Stimulated activated CD4-positive, alpha-beta T cell treated with anti-CD3 and anti-CD28 coated beads, Interleukin-15, amount 100 ng/mL, for 48 hours (primary cell): ENCODE measurements around the gene ADISSP.
A peak's percentile ranks its signal among the peaks of the same experiment; 100 is the strongest.

Experiments
- DNase-seq, 2 donors: peaks; one replicate each; pipeline ENCODE4 v3.0.0-alpha.2; 2020; ENCODE audit warnings: low read depth in 2 of 2

Gene ADISSP

DNA sequence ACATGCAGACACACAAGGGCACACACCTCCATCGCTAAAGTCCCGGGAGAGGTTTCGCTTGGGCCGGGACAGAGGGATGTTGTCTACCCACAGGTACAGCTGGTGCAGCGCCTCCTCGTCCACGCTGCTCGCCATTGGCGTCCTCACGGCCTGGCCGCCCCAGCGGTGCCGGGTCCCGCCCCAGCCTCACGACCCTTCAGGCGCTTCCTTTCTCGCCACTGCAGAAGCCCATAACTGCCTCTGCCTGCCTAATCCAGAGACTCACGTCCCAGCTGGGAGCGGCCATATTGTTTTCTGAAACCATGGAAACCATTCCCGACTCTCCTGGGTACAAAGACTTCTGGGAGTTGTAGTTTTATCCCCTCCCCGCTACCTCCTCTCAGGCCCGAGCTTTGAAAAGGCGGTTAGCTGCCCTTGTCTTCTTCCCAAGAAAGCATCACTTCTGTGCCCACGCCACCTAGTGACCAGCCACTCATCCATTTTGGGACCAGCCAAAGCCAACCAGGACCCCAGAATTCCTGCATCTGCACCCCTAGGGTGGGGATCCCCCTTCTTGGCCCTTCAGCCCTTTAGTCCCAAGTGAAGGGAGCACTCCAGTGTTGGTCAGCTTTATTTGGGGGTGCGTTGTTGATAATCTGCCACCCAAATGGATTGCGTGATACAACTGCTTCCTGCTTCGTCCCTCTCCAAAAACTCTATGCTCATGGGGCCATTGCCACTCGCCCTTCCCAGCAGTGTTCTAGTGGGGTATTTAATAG is 13.8 kb upstream of the ADISSP start, which contains the start of gene SPEF1:
TSS of gene SPEF1 (minus strand) at position 296 of the 758 bp plus-strand sequence. CDS start at position 135, 161 bp downstream.
- peak in 1 of 2 donors; percentile 35 for DNase-seq

DNA sequence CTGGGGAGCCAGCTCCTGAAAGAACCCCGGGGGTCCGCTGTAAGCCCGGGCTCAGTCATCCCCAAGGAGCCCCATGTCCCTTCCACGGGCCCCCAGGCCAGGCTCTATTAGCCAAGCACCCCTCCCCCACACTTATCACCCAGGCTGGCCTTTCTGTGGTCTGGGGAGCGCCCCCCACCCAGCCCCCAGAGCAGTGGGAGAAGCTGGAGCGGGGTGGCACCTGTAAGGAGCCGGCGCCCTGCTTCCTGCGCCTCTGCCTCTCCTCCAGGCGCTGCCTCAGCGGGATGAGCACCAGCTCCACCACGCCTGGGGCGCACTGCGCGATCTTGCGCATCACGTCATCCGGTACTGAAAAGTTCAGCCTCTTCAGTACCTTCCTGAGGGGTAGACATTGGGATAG is 11.4 kb upstream of the ADISSP start:
- no peak for DNase-seq

GRCh38 chr20:3777716-3778629 is 10.4 kb upstream of the ADISSP start:
- DNase-seq: peak in 1 of 2 donors; percentile 40

DNA sequence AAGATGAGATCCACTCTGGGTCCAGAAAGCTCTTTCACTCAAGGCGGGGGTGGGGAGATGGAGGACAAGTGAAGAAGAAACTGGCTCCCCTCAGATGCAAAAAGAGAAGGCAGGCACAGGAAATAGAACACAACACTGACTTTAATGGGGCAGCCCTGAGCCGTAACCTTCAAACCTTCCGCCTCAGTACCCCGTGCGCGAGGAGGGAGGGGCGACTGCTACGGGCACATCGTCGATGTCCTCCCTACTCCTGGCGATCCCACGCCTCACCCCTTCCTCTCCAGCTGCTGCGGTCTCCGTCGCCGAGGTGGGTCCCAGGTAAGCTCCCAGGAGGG is 9.8 kb upstream of the ADISSP start:
- no peak for DNase-seq

DNA sequence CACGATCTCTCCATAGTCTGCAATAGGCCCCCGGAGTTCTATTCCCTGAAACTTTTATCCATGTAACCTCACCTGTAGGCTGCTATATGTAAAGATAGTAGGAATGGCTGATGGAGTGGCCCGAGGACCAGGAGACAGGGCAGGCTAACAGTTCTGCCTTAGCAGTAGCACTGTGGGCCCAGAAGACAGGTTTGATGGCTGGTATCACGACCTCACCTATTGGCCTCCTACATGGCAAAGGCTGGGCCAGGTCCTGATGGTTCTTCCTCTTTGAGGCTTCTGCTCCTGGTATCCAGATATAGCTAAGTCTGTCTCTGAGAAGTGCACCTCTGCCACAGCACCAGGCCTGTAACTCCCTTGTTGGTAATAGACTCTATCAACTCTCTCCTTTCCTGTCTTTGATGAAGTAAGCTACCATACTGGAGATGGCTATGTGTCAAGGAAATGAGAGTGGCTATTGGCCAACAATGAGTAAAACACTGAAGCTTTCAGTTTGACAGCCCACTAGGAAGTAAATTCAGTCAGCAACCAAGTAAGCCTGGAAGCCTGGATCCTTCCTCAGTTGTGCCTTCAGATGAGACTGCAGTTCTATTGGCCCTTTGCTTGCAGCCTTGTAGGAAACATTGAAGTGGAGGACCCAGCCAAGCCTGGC is 8.0 kb upstream of the ADISSP start:
- DNase-seq: no peak

GRCh38 chr20:3771552-3772058 is 4.1 kb upstream of the ADISSP start:
- no peak for DNase-seq

GRCh38 chr20:3768342-3769130 is 983 bp upstream of the ADISSP start:
- DNase-seq: peak; percentile 65 to 68

- DNase-seq: no peak
Observed at GRCh38 chr20:3767110-3767426, 485 bp downstream of the ADISSP start.

DNA sequence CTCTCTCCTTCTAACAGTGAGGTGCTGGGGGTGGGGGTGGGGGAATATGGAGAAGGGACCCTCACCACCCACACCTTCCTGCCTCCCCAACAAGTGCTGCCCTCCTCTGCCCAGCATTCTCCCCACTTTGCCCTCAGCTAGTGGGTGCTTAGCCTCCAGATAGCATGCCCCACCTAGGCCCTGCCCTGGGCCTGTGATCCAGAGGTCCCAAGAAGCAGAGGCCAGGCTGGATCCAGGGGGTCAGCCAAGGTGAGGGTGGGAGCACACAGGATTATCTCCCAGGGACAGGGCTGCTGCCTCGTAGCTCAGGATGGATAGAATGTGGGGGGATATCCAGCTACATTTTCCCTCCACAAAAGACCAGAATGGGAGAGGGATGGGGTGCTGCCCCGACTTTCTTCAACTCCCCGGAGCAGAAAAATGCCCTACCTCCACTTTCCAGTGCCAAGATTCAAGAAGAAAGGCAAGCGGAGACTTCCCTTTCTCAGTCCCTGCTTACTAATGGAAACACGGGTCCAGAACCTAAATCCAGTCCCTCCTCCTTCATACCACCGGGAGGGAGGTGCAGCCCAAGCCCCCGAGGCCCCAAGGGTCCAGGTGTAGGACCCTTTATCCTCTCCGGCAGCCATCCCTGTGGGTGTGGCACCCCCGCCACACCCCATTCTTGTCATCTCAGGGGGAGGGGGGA is 987 bp downstream of the ADISSP start:
- no peak for DNase-seq

DNA sequence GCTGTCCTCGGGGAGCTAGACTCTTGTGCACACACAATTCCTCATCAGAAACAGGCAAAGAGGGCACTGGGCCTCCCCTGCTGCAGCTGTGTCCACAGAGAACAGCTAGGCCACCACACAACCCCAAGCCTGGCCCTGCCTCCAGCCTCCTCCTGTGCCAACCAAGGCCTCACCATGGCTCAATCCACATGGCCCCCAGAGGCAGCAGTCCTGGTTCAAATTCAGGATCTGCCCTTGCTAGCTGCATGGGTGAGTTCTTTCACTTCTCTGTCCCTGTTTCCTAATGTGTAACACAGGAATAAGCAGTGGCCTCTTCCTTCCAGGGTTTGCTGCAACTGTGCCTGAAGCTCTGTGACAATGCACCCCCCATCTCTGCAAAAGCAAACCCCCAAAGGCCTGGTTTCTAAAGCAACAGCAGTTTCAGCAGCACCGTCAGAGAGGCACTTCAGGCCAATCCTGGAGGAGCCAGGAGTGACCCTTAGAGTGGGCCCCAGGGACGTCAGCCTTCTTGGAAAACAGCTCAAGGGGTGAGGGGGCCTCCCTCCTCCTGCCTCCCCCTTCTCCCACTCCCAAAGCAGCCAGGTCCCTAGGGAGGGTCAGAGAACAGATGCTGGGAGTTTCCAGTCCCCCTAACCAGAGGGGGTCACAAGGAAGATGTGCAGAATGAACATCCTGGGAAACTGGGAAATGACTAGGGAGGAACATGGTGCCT is 2.2 kb downstream of the ADISSP start:
- DNase-seq: no peak

GRCh38 chr20:3764659-3765058 is 2.9 kb downstream of the ADISSP start:
- no peak for DNase-seq

DNA sequence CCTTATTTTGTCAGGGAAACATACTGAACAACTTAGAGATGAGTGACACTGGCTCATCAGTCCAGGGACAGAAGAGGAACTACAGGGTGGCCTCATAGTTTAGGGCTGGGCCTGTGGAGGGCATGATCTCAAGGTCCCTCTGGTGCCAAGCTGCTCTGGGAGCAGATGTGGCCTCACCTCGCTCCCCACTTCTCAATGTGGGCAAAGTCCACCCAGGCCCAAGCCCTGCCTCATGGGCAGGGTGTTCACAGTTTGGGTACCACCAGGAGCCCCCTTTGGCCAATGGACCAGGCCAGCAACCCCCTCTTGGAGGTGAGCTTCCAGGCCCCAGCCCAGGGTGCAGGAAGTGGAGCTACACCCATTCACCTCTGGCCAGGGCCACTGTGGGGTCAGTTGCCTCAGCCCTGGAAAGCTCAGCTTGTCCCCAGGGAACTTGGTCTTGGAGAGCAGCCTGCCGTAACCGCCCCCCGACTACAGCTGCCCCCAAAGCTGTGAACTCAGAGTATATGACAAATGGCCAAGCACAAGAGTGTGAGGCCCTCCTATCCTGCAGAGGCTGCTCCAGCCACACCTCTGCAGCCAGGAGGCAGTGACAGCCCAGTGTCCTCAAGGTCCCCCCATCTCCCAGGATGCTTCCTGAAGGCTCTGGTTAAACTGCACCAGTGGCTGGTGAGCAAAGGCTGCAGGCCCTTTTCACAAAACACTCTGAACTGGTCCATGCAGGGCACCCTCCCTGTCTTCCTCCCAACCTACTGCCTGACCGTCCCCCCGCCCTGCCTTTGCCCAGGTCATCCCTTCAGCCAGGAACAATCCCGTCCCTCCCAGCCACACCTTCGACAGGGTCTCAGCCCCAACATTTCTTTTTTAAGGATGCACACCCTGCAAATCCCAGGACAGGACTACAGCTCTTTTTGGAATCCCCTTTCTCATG is 3.6 kb downstream of the ADISSP start:
- no peak for DNase-seq

DNA sequence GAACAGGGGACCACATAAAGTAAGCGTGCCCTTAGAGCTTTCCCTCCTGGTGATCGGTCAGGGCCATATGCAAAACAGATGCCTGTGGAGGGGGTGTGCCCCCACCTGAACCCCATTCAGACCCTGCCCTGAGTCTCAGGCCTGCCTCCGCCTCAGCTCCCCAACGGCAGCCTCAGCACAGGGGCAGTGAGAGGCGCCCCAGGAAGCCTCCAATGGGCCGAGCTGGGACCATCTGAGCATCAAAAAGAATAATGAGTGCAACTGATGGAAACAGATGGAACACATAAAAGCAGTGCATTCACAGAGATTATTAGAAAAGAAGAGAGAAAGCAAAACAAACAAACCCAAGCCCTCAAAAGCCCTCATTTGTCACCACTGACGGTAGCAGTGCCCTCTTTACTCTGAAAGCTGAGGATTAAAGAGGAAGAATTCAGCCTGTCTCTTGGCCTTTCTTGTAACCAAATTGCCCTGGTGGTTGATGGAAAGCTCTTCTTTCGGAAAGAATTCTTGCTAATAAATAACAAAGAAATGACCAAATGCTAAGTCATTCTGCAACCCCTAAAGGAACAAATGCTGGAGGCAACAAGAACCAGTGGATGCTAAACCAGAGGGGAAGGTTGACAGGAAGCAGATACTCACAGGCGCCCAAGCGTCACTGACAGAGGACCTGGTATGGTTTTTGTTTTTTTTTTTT is 6.8 kb downstream of the ADISSP start:
- DNase-seq: no peak

DNA sequence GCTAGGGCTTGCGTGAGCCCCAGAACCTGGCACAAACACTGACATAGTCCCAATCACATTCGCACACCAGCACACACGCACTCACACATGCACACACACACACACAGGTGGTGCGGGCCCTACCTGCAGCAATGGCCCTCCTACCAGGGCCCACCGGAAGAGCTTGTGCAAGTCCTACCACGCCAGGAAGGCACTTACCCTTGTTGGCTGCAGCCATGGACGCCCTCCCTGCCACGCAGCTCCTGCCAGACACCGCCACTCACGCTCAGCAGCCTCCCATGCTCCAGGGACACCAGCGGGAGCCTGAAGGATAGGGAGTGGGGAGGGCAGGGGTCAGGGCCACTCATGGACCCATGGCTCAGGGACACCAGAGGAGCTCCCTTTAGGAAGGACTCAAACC is 7.7 kb downstream of the ADISSP start:
- no peak for DNase-seq

DNA sequence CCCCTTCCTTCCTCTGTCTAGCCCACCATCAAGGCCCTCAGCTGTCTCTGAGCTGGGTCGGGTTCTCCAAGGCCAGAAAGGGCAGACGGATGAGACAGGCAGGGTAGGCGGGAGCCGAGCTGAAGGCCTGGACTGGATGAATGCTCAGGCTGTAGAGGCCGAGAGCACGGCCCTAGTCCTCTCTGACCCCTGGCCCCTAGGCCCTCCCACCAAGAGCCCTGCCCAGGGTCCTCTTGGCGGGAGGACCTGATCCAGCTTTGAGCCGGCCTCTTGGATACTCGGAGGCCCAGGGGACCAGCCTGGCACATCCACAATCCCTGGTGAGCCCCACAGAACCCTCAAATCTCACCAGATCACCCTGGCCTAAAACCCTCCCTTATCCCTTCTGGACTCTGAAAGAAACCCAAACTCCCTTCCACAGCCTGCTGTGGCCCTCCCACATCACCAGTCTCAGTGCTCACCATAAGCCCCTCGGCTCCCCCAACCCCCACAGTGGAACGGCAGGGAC is 8.2 kb downstream of the ADISSP start:
- no peak for DNase-seq

- DNase-seq: no peak
Observed at GRCh38 chr20:3758566-3758965, 9.0 kb downstream of the ADISSP start.

DNA sequence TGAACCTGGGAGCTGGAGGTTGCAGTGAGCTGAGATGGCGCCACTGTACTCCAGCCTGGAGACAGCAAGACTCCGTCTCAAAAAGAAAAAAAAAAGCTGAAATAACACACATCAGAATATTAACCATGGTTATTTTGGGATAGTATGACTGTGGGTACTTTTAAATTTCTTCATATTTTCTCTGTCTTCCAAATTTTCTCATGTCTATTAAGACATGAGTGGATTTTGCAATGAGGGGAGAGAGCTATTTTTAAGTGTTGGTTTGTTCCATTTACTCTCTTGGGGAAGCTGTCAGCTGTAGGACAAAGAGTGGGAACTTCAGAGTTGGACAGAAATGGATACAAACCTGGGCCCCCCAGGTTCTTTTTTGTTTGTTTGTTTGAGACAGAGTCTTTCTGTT is 10.3 kb downstream of the ADISSP start:
- DNase-seq: no peak

DNA sequence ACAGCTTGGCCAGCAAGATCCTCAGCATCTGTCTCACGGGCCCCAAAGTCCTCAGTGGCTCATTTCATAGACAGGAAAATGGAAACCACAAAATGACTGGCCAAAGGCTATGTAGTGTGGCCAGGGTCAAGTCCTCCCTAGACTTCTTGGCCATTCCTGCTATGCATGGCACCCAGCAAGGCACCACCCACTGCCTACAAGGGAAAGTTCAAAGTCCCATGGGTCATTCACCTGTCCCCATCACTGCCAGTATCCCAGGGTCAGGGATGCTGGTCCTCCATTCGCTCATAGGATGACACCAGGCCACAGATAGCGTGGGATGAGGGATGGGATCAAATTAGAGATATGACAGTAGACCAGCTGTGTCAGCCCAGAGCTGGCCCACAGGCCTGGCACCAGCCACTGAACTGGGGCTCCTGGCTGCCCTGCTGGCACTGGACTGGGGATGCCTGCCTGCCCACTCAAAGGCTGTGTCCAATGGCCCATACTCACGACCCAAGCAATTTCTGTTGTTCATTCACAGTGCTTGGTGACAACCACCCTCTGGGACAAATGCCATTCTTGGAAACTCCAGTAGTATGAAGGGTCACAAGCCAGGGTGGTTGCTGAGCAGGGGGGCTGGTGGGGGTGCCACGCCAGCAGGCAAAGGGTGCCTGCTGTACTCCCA is 11.6 kb downstream of the ADISSP start:
- DNase-seq: no peak
